Activated naive CD4-positive, alpha-beta T cell treated with anti-CD3 and anti-CD28 coated beads, Interleukin-2, amount 10 ng/mL, durations not matched to agents 7 days and 5 days (primary cell): ENCODE measurements around the gene OR6J1.
"Not testable (repeated sequence)": the region's sequence is repeated elsewhere in the genome, so short reads cannot be mapped to it uniquely, and the experiment has no call there.

Source experiments
- CTCF ChIA-PET: fragments of 350-600 bp; sonication (Branson Sonifier 250); formaldehyde crosslinking; loops from one replicate; lab custom pipeline; 2021; ENCODE audit warnings: antibody characterized with exemption; lab: Charles Lee
- DNase-seq: peaks from one replicate; pipeline ENCODE4 v3.0.0-alpha.2; 2020
- H3K27ac Mint-ChIP-seq: one replicate; pipeline ENCODE4 v1.8.0; 2021; ENCODE audit warnings: mild to moderate bottlenecking, moderate library complexity, mixed read lengths
- H3K27me3 Mint-ChIP-seq: one replicate; pipeline ENCODE4 v1.8.0; 2021; ENCODE audit warnings: mild to moderate bottlenecking, mixed read lengths
- H3K36me3 Mint-ChIP-seq: one replicate; pipeline ENCODE4 v1.8.0; 2021; ENCODE audit warnings: mixed read lengths
- H3K4me1 Mint-ChIP-seq: one replicate; pipeline ENCODE4 v1.8.0; 2021; ENCODE audit warnings: mixed read lengths
- H3K4me3 Mint-ChIP-seq: one replicate; pipeline ENCODE4 v1.8.0; 2021; ENCODE audit warnings: mild to moderate bottlenecking, moderate library complexity, mixed read lengths
- H3K9me3 Mint-ChIP-seq: one replicate; pipeline ENCODE4 v1.8.0; 2021; ENCODE audit warnings: mixed read lengths

OR6J1 gene

GRCh38 chr14:22644305-22644635 is at the start of gene OR6J1:
OR6J1 (minus strand) TSS chr14:22644352; CDS start chr14:22634811, 9,541 bp downstream.
- no peak within 1 kb of the TSS for H3K4me3 Mint-ChIP-seq
- no peak for DNase-seq

GRCh38 chr14:22692194-22692593 is 48.0 kb upstream of the OR6J1 start:
- no peaks in the 10 kb centered on the region for H3K36me3 Mint-ChIP-seq
- no peak overlapping the region for H3K4me3 Mint-ChIP-seq
- H3K4me1 Mint-ChIP-seq = no peaks in the 10 kb centered on the region
- no peak overlapping the region for H3K27ac Mint-ChIP-seq
- CTCF ChIA-PET = no interaction called here
- H3K27me3 Mint-ChIP-seq = peaks cover 38% of the 10 kb centered on the region
- H3K9me3 Mint-ChIP-seq = peaks cover 12% of the 10 kb centered on the region
- DNase-seq = no peak

More at GRCh38 chr14:22644305-22644635, at the start of gene OR6J1:
- H3K27me3 Mint-ChIP-seq = peaks cover 8% of the 10 kb centered on the region
- no peaks in the 10 kb centered on the region for H3K4me1 Mint-ChIP-seq
- CTCF ChIA-PET = interaction anchor here (0.6 to 1.9 kb wide), 3 partner anchors 9 to 341 kb away, joined by 3 to 8 read pairs (median 3); no protein-coding TSS in a partner anchor
- no peak within 1 kb of the TSS for H3K27ac Mint-ChIP-seq
- no peaks in the 10 kb centered on the region for H3K9me3 Mint-ChIP-seq
- no peaks in the 10 kb centered on the region for H3K36me3 Mint-ChIP-seq

- peaks cover 43% of the 10 kb centered on the region for H3K27me3 Mint-ChIP-seq
- peaks cover 12% of the 10 kb centered on the region for H3K9me3 Mint-ChIP-seq
- CTCF ChIA-PET = no interaction called here
- DNase-seq = no peak
- H3K36me3 Mint-ChIP-seq = no peaks in the 10 kb centered on the region
- H3K27ac Mint-ChIP-seq = no peak overlapping the region
- no peak overlapping the region for H3K4me3 Mint-ChIP-seq
- no peaks in the 10 kb centered on the region for H3K4me1 Mint-ChIP-seq
These were observed 47.0 kb upstream of the OR6J1 start for GRCh38 chr14:22691171-22691570.

- no peak overlapping the region for H3K4me3 Mint-ChIP-seq
- peaks cover 51% of the 10 kb centered on the region for H3K27me3 Mint-ChIP-seq
- DNase-seq = no peak
- no peaks in the 10 kb centered on the region for H3K36me3 Mint-ChIP-seq
- CTCF ChIA-PET = interaction anchor here (0.6 kb wide), 1 partner anchor 83 kb away, joined by 3 read pairs; no protein-coding TSS in a partner anchor
- H3K4me1 Mint-ChIP-seq = no peaks in the 10 kb centered on the region
- no peak overlapping the region for H3K27ac Mint-ChIP-seq
- H3K9me3 Mint-ChIP-seq = peaks cover 12% of the 10 kb centered on the region
These were observed 45.0 kb upstream of the OR6J1 start for GRCh38 chr14:22689199-22689598.

GRCh38 chr14:22687969-22688368 is 43.8 kb upstream of the OR6J1 start:
- H3K27me3 Mint-ChIP-seq = peaks cover 52% of the 10 kb centered on the region
- H3K36me3 Mint-ChIP-seq, CTCF ChIA-PET, H3K9me3 Mint-ChIP-seq, H3K4me3 Mint-ChIP-seq, H3K4me1 Mint-ChIP-seq, DNase-seq, H3K27ac Mint-ChIP-seq: not testable (repeated sequence)

- DNase-seq, CTCF ChIA-PET, H3K4me1 Mint-ChIP-seq, H3K4me3 Mint-ChIP-seq, H3K27ac Mint-ChIP-seq, H3K36me3 Mint-ChIP-seq, H3K9me3 Mint-ChIP-seq: not testable (repeated sequence)
- H3K27me3 Mint-ChIP-seq = peaks cover 50% of the 10 kb centered on the region
These were observed 42.0 kb upstream of the OR6J1 start for GRCh38 chr14:22686176-22686611.

GRCh38 chr14:22685467-22685866 is 41.3 kb upstream of the OR6J1 start:
- no peaks in the 10 kb centered on the region for H3K36me3 Mint-ChIP-seq
- no peak overlapping the region for H3K4me3 Mint-ChIP-seq
- no peak overlapping the region for H3K27ac Mint-ChIP-seq
- H3K4me1 Mint-ChIP-seq = no peaks in the 10 kb centered on the region
- peaks cover 3% of the 10 kb centered on the region for H3K9me3 Mint-ChIP-seq
- CTCF ChIA-PET = no interaction called here
- no peak for DNase-seq
- peaks cover 43% of the 10 kb centered on the region for H3K27me3 Mint-ChIP-seq

GRCh38 chr14:22683428-22683827 is 39.3 kb upstream of the OR6J1 start:
- H3K4me1 Mint-ChIP-seq, H3K4me3 Mint-ChIP-seq, H3K9me3 Mint-ChIP-seq, H3K36me3 Mint-ChIP-seq, CTCF ChIA-PET, DNase-seq, H3K27ac Mint-ChIP-seq: not testable (repeated sequence)
- H3K27me3 Mint-ChIP-seq = peaks cover 48% of the 10 kb centered on the region

- peaks cover 33% of the 10 kb centered on the region for H3K27me3 Mint-ChIP-seq
- no peak overlapping the region for H3K27ac Mint-ChIP-seq
- H3K36me3 Mint-ChIP-seq = no peaks in the 10 kb centered on the region
- CTCF ChIA-PET = interaction anchor here (0.6 kb wide), 1 partner anchor 271 kb away, joined by 3 read pairs; no protein-coding TSS in a partner anchor
- no peaks in the 10 kb centered on the region for H3K4me1 Mint-ChIP-seq
- H3K9me3 Mint-ChIP-seq = no peaks in the 10 kb centered on the region
- no peak for DNase-seq
- H3K4me3 Mint-ChIP-seq = no peak overlapping the region
These were observed 34.1 kb upstream of the OR6J1 start for GRCh38 chr14:22678221-22678620.

- not testable (repeated sequence) for H3K27ac Mint-ChIP-seq, H3K4me1 Mint-ChIP-seq, DNase-seq, H3K36me3 Mint-ChIP-seq, H3K4me3 Mint-ChIP-seq, H3K9me3 Mint-ChIP-seq
- H3K27me3 Mint-ChIP-seq = peaks cover 27% of the 10 kb centered on the region
- CTCF ChIA-PET = interaction anchor here (0.6 kb wide), 1 partner anchor 11 kb away, joined by 3 read pairs; no protein-coding TSS in a partner anchor
These were observed 33.4 kb upstream of the OR6J1 start for GRCh38 chr14:22677551-22677950.

GRCh38 chr14:22671622-22672021 is 27.5 kb upstream of the OR6J1 start:
- DNase-seq = no peak
- CTCF ChIA-PET = no interaction called here
- Mint-ChIP-seq H3K36me3 (no peaks in the 10 kb centered on the region), H3K27ac (no peak overlapping the region), H3K4me1 (no peaks in the 10 kb centered on the region), H3K27me3 (peaks cover 4% of the 10 kb centered on the region), H3K9me3 (no peaks in the 10 kb centered on the region), H3K4me3 (no peak overlapping the region)

- Mint-ChIP-seq H3K27ac (no peak overlapping the region), H3K4me1 (no peaks in the 10 kb centered on the region), H3K27me3 (peaks cover 4% of the 10 kb centered on the region), H3K36me3 (no peaks in the 10 kb centered on the region), H3K4me3 (no peak overlapping the region), H3K9me3 (no peaks in the 10 kb centered on the region)
- DNase-seq = no peak
- CTCF ChIA-PET = interaction anchor here (0.9 kb wide), 1 partner anchor 184 kb away, joined by 3 read pairs; no protein-coding TSS in a partner anchor
These were observed 24.7 kb upstream of the OR6J1 start for GRCh38 chr14:22668863-22669262.

GRCh38 chr14:22668417-22668816 is 24.3 kb upstream of the OR6J1 start:
- CTCF ChIA-PET = interaction anchor here (0.9 kb wide), 1 partner anchor 184 kb away, joined by 3 read pairs; no protein-coding TSS in a partner anchor
- Mint-ChIP-seq H3K4me1 (no peaks in the 10 kb centered on the region), H3K27ac (no peak overlapping the region), H3K9me3 (no peaks in the 10 kb centered on the region), H3K4me3 (no peak overlapping the region), H3K27me3 (peaks cover 4% of the 10 kb centered on the region), H3K36me3 (no peaks in the 10 kb centered on the region)
- DNase-seq = no peak

- no peak for DNase-seq
- Mint-ChIP-seq H3K27me3 (peaks cover 5% of the 10 kb centered on the region), H3K36me3 (no peaks in the 10 kb centered on the region), H3K9me3 (no peaks in the 10 kb centered on the region), H3K27ac (no peak overlapping the region), H3K4me3 (no peak overlapping the region), H3K4me1 (no peaks in the 10 kb centered on the region)
- CTCF ChIA-PET = interaction anchor here (0.9 kb wide), 1 partner anchor 185 kb away, joined by 3 read pairs; no protein-coding TSS in a partner anchor
These were observed 23.7 kb upstream of the OR6J1 start for GRCh38 chr14:22667881-22668280.

- Mint-ChIP-seq H3K27ac (no peak overlapping the region), H3K9me3 (no peaks in the 10 kb centered on the region), H3K4me3 (no peak overlapping the region), H3K36me3 (no peaks in the 10 kb centered on the region), H3K27me3 (peaks cover 7% of the 10 kb centered on the region), H3K4me1 (no peaks in the 10 kb centered on the region)
- no peak for DNase-seq
- CTCF ChIA-PET = interaction anchor here (0.6 kb wide), 1 partner anchor 11 kb away, joined by 3 read pairs; no protein-coding TSS in a partner anchor
These were observed 22.2 kb upstream of the OR6J1 start for GRCh38 chr14:22666203-22666893.
